Esophagus squamous epithelium (tissue), 4 donors: ENCODE results near the gene KIF26A.

Experiments
- POLR2A ChIP-seq, 4 donors: fragments of 450-650 bp; IDR thresholded peaks; one replicate each; pipeline ENCODE4 v1.6.1; 2017; ENCODE audit warnings: antibody characterized with exemption in 4 of 4, mild to moderate bottlenecking in 4 of 4, moderate library complexity in 3 of 4
- TF ChIP-seq, protein P1 (sequence below), 6 experiments: fragments of 450-650 bp in 4 of 6; fragments of 200-600 bp in 2 of 6; sonication (generic) in 2 of 6; IDR thresholded peaks; one replicate each; pipeline ENCODE4 v1.5.1; 2016 to 2019; ENCODE audit warnings: antibody characterized with exemption in 6 of 6, mild to moderate bottlenecking in 4 of 6, moderate library complexity in 4 of 6

DNA sequence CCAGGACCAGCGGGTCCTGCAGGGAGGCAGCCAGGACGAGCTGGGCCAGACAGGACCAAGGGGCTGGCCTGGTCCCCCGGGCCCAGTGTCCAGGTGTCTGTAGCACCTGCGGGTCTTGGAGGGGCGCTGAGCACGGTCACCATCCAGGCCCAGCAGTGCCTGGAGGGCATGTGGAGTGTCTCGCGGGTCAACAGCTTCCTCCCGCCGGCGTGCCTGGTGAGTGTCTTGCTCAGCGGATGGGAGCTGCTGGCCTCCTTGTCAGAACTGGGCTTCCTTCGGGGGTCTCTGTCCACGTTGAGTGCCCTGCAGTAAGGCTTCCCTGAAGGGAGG, 13.8 kb downstream of the KIF26A start:
- TF ChIP-seq, protein P1, sequence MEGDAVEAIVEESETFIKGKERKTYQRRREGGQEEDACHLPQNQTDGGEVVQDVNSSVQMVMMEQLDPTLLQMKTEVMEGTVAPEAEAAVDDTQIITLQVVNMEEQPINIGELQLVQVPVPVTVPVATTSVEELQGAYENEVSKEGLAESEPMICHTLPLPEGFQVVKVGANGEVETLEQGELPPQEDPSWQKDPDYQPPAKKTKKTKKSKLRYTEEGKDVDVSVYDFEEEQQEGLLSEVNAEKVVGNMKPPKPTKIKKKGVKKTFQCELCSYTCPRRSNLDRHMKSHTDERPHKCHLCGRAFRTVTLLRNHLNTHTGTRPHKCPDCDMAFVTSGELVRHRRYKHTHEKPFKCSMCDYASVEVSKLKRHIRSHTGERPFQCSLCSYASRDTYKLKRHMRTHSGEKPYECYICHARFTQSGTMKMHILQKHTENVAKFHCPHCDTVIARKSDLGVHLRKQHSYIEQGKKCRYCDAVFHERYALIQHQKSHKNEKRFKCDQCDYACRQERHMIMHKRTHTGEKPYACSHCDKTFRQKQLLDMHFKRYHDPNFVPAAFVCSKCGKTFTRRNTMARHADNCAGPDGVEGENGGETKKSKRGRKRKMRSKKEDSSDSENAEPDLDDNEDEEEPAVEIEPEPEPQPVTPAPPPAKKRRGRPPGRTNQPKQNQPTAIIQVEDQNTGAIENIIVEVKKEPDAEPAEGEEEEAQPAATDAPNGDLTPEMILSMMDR (IDR thresholded peaks at IDR 0.05) = no peak
- no peak for TF ChIP-seq POLR2A (IDR thresholded peaks at IDR 0.05)
